HG02623 (cell line): ENCODE measurements around the gene PFKM.

Experiments
- ATAC-seq: cut with Tn5 transposase; IDR thresholded peaks from one replicate; pipeline ENCODE4 v1.9.1; 2021; ENCODE audit warnings: moderate library complexity; ENCODE audit not compliant: unreplicated experiment

Gene PFKM

DNA sequence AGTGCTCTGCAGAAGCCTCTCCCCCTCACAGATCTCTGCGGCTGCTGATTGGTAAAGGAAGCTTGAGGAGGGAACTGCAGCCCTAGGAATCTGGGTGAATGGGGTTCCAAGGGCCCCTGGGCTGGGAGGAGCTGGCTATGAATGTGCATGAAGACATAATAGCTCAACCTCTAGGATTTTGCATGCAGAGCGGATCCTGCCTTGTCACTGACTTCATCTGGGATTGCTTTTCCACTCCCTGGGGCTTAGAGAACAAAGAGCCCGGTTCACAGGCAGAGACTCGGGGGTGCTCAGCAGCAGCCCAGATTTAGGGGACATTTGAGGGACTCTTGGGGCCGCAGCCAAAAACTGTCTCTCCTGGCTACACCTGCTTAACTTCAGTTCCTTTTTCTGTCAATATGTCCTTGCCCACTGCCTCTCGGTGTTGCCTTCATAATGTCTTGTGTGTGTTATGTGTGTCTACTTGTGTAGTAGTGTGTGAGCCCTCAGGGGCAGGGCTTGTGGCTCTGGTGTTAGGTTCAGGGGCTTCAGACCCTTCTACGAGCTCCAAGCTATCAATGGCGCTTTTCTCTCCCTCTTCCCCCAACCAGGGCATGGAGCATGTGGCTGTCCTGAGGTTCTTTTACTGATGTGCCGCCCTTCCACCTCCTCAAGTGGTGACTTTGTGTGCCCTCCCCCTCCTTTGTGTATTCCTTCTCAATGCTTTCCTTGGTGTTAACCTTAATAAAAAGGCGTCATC lies 66.2 kb downstream of the PFKM start:
- ATAC-seq, result no peak

DNA sequence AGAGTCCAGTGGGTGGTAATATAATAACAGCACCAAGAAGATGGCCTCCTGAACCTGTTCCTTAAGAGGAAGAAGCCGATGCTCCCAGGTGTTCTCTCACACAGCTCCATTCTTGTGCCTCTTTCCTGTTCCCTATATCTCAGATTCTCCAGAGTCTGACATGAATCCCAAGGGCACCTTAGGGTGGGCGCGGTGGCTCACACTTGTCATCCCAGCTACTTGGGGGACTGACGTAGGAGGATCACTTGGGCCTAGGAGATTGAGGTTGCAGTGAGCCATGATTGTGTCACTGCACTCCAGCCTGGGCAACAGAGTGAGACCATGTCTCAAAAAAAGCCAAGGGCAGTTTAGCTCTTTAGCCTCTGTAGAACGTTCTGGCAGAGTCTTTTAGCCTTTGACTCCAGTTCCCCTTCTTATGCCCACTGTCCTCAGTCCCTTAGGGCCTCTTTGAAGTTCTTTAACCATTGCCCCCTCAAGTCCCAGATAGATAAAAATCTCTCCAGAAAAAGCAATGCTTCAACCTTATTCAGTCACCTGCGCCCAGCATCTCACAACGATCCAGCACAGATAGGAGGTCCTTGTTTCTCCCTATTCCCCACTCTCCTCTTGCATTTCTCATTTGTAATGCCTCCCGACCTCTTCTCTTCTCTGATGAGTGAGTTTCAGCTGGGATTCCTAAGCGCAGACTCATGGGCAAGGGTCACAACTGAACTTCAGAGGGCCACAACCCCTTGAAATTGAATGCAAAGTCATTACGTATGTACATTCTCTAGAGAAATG lies 68.9 kb downstream of the PFKM start:
- ATAC-seq, result no peak

DNA sequence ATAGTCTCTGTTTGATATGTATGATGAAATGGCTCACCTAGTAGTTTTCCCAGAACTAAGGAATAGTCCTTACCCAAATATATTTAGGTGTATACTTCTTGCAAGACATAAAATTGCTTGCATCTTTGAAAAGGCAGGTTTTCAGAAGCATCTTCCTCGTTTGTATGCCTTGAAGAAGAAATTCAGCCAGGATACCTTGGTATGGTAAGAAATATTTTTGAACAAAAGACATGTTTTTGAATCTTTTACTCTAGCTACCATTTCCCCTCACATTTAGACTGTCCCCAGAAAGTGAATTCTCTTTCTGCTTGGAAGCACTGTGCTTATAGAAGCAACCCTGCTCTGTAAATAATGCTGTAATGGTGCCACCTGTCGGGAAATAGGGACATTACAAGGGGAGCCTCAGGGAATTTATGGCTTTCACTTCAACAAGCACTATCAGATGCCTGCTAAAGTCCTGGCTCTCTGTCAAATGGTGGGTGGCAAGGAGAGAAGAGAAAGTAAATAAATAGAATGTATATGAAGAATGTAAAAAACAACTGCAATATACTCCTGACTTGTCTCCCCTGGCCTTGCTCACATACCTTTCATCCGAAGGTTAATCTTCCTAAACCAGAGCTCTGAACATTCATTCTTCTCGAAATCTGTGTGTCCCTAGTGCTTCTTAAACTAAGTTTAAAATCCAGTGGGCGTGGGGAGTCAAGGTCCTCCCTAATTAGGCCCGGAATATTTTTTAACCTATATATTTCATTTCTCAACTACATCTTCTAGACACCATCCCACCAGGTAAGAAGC lies 70.4 kb downstream of the PFKM start:
- no peak for ATAC-seq

GRCh38 chr12:48191096-48191495 lies 71.9 kb downstream of the PFKM start:
- no peak for ATAC-seq

- no peak for ATAC-seq
Measured at GRCh38 chr12:48192861-48193260, 73.7 kb downstream of the PFKM start.

DNA sequence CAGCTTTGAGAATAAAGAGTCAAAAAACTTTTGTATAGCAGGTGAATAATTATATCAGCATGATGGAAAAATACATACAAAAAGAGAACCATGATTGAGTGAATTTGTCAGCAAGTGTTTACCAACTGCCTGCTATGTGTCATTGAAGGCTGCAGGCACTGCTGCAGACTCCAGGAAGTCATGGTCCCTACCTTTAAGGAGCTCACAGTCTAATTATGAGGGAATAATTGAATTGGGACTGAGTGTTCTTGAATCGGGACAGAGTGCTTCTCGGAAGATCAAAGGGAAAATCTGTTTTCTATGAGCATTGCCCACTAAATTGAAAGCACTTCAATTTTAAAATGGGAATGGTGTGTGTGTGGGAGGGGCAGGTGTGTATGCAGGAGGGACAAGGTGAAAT lies 74.5 kb downstream of the PFKM start:
- ATAC-seq, result no peak

GRCh38 chr12:48194799-48195201 lies 75.6 kb downstream of the PFKM start:
- no peak for ATAC-seq
